Measurements from ENCODE around the gene KDM3A. TPM values are rescaled to one million over a fixed set of nuclear protein-coding genes. Genes with fewer than 3 reads are reported as not detected.

The KDM3A gene
- total RNA-seq, 1 experiment from 2014 or later: 34.2 TPM

DNA sequence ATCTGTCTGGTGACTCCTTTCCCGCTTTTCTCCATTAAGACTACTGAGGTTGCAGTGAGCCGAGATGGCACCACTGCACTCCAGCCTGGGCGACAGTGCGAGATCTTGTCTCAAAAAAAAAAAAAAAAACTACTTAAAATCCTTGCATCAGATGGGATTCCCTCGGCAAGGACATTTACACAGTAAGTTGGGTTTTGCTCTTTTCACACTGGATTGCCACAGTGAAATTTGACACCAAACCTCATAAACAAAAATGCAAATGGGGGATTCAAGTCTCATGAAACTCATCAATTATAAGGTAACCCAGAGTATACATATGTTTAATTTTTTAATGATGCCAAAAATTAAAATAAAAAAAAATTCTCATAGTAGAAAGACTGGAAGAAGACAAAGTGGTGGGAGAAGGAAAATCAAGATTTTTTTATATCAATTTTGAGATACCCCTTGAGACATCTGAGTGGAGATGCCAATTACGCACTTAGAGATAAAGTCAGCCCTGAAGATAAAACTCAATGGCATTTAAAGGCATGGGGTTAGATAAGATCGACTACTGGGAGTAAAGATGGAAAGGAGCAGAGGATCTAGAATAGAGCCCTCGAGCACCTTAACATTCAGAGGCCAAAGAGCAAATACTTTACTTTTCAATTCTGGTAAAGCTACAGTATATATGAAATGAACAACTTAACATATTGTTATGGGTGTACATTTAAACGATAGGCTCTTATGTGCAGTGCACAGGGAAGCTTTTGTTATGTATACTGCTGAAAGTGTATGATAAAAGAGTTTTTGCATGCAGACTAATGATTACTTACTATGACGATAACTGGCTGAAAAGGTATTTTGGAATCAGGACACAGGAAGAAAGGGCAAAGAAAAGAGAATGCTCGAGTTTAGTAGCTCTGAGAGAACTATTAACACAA lies 84.5 kb downstream of the KDM3A start:
- no peaks in the 10 kb centered on the region for H3K9me3 Mint-ChIP-seq
- ATAC-seq (no peak), DNase-seq (ENCODE audit: low spot score) (no peak)
- TF ChIP-seq GABPB1 (CRISPR knock-in tag; IDR thresholded peaks at IDR 0.05) (no peak), NFATC4 (CRISPR knock-in tag; IDR thresholded peaks at IDR 0.05) (no peak), CREM (CRISPR knock-in tag; IDR thresholded peaks at IDR 0.05) (no peak), JAZF1 (CRISPR knock-in tag; IDR thresholded peaks at IDR 0.05) (no peak), ZNF396 (CRISPR knock-in tag; IDR thresholded peaks at IDR 0.05; ENCODE audit: borderline replicate concordance) (no peak), ZNF138 (CRISPR knock-in tag; conservative IDR thresholded peaks at IDR 0.05) (no peak), ZNF416 (CRISPR knock-in tag; IDR thresholded peaks at IDR 0.05) (no peak), KAT7 (CRISPR knock-in tag; IDR thresholded peaks at IDR 0.05; ENCODE audit: borderline replicate concordance) (no peak), SP1 (CRISPR knock-in tag; conservative IDR thresholded peaks at IDR 0.05) (no peak), CBFB (CRISPR knock-in tag; IDR thresholded peaks at IDR 0.05; ENCODE audit: low read depth) (no peak), HMGA2 (CRISPR knock-in tag; IDR thresholded peaks at IDR 0.05) (no peak), CREB1 (CRISPR knock-in tag; IDR thresholded peaks at IDR 0.05) (no peak), GTF2I (CRISPR knock-in tag; conservative IDR thresholded peaks at IDR 0.05) (no peak), ATF1 (CRISPR knock-in tag; IDR thresholded peaks at IDR 0.05) (no peak)
- TF ChIP-seq, protein P1, sequence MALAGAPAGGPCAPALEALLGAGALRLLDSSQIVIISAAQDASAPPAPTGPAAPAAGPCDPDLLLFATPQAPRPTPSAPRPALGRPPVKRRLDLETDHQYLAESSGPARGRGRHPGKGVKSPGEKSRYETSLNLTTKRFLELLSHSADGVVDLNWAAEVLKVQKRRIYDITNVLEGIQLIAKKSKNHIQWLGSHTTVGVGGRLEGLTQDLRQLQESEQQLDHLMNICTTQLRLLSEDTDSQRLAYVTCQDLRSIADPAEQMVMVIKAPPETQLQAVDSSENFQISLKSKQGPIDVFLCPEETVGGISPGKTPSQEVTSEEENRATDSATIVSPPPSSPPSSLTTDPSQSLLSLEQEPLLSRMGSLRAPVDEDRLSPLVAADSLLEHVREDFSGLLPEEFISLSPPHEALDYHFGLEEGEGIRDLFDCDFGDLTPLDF (CRISPR knock-in tag; IDR thresholded peaks at IDR 0.05): no peak
- TF ChIP-seq, protein P2, sequence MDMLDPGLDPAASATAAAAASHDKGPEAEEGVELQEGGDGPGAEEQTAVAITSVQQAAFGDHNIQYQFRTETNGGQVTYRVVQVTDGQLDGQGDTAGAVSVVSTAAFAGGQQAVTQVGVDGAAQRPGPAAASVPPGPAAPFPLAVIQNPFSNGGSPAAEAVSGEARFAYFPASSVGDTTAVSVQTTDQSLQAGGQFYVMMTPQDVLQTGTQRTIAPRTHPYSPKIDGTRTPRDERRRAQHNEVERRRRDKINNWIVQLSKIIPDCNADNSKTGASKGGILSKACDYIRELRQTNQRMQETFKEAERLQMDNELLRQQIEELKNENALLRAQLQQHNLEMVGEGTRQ (CRISPR knock-in tag; IDR thresholded peaks at IDR 0.05): no peak
- TF ChIP-seq, protein P3, sequence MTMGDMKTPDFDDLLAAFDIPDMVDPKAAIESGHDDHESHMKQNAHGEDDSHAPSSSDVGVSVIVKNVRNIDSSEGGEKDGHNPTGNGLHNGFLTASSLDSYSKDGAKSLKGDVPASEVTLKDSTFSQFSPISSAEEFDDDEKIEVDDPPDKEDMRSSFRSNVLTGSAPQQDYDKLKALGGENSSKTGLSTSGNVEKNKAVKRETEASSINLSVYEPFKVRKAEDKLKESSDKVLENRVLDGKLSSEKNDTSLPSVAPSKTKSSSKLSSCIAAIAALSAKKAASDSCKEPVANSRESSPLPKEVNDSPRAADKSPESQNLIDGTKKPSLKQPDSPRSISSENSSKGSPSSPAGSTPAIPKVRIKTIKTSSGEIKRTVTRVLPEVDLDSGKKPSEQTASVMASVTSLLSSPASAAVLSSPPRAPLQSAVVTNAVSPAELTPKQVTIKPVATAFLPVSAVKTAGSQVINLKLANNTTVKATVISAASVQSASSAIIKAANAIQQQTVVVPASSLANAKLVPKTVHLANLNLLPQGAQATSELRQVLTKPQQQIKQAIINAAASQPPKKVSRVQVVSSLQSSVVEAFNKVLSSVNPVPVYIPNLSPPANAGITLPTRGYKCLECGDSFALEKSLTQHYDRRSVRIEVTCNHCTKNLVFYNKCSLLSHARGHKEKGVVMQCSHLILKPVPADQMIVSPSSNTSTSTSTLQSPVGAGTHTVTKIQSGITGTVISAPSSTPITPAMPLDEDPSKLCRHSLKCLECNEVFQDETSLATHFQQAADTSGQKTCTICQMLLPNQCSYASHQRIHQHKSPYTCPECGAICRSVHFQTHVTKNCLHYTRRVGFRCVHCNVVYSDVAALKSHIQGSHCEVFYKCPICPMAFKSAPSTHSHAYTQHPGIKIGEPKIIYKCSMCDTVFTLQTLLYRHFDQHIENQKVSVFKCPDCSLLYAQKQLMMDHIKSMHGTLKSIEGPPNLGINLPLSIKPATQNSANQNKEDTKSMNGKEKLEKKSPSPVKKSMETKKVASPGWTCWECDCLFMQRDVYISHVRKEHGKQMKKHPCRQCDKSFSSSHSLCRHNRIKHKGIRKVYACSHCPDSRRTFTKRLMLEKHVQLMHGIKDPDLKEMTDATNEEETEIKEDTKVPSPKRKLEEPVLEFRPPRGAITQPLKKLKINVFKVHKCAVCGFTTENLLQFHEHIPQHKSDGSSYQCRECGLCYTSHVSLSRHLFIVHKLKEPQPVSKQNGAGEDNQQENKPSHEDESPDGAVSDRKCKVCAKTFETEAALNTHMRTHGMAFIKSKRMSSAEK (CRISPR knock-in tag; IDR thresholded peaks at IDR 0.05; ENCODE audit: borderline replicate concordance): no peak
- TF ChIP-seq, protein P4, sequence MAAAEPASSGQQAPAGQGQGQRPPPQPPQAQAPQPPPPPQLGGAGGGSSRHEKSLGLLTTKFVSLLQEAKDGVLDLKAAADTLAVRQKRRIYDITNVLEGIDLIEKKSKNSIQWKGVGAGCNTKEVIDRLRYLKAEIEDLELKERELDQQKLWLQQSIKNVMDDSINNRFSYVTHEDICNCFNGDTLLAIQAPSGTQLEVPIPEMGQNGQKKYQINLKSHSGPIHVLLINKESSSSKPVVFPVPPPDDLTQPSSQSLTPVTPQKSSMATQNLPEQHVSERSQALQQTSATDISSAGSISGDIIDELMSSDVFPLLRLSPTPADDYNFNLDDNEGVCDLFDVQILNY (CRISPR knock-in tag; IDR thresholded peaks at IDR 0.05): no peak
- TF ChIP-seq, protein P5, sequence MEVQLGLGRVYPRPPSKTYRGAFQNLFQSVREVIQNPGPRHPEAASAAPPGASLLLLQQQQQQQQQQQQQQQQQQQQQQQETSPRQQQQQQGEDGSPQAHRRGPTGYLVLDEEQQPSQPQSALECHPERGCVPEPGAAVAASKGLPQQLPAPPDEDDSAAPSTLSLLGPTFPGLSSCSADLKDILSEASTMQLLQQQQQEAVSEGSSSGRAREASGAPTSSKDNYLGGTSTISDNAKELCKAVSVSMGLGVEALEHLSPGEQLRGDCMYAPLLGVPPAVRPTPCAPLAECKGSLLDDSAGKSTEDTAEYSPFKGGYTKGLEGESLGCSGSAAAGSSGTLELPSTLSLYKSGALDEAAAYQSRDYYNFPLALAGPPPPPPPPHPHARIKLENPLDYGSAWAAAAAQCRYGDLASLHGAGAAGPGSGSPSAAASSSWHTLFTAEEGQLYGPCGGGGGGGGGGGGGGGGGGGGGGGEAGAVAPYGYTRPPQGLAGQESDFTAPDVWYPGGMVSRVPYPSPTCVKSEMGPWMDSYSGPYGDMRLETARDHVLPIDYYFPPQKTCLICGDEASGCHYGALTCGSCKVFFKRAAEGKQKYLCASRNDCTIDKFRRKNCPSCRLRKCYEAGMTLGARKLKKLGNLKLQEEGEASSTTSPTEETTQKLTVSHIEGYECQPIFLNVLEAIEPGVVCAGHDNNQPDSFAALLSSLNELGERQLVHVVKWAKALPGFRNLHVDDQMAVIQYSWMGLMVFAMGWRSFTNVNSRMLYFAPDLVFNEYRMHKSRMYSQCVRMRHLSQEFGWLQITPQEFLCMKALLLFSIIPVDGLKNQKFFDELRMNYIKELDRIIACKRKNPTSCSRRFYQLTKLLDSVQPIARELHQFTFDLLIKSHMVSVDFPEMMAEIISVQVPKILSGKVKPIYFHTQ (CRISPR knock-in tag; IDR thresholded peaks at IDR 0.05): no peak
- ChIA-PET CTCF (no interaction called here), POLR2A (no interaction called here)
- H3K27me3 Mint-ChIP-seq (ENCODE audit: low read depth): no peaks in the 10 kb centered on the region
- H3K4me3 Mint-ChIP-seq: no peak overlapping the region
- H3K36me3 Mint-ChIP-seq: no peaks in the 10 kb centered on the region
- 0 out of 2 replicates have a peak, but pooled peaks cover 3% of the 10 kb centered on the region for H3K4me1 Mint-ChIP-seq
- no peak overlapping the region for H3K27ac Mint-ChIP-seq

Data from WTC11 (cell line).